Erythroblast (primary cell): ENCODE measurements around the gene PLCH2.

Experiments
- GATA1 ChIP-seq: IDR thresholded peaks from 2 replicates; pipeline ENCODE4 v1.6.1; 2011; ENCODE audit warnings: low read depth, mild to moderate bottlenecking, control low read depth, low read length, moderate library complexity
- POLR2A ChIP-seq: IDR thresholded peaks from 2 replicates; pipeline ENCODE4 v1.6.1; 2011; ENCODE audit warnings: mild to moderate bottlenecking, low read length

DNA sequence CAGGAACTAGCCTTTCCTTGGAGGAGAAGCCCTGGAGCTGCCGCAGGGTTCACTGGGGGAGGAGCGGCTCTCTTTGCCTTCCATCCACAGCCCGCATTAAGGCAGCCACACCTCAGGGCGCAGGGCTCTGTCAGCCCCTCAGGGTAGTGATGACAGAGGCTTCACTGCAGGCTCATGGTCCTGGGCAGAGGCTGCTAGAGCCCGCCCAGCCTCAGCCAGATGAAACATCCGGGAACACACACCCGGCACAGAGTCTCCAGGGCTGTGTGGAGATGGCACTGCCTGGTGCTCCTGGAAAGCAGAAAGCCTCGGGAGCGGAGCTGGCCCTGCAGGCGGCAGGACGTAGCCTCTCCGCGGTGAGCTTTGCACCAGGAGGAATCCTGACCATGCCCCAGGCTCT lies 34.3 kb upstream of the PLCH2 start:
- no peak for TF ChIP-seq POLR2A
- TF ChIP-seq GATA1 = no peak
